Smooth muscle cell (in vitro differentiated cells): ENCODE measurements around the gene SPG7. TPM values are rescaled to one million over a fixed set of nuclear protein-coding genes. Genes with fewer than 3 reads are reported as not detected.

ENCODE experiments used
- DNase-seq: peaks from one replicate; lab custom pipeline; 2025; ENCODE audit not compliant: unreplicated experiment; lab: John Stamatoyannopoulos, UW
- H2AFZ ChIP-seq: fragments of 200-600 bp; sonication (generic); 2 replicates; pipeline ENCODE4 v1.6.0; 2016; ENCODE audit warnings: antibody characterized with exemption, low read depth, mild to moderate bottlenecking
- H3F3A ChIP-seq: fragments of 200-600 bp; sonication (generic); 2 replicates; pipeline ENCODE4 v1.6.0; 2017; ENCODE audit warnings: antibody characterized with exemption, low read depth
- H3K27ac ChIP-seq: fragments of 200-600 bp; sonication (generic); 2 replicates; pipeline ENCODE4 v1.5.1; 2016; ENCODE audit warnings: low read depth, mild to moderate bottlenecking
- H3K27me3 ChIP-seq: fragments of 200-600 bp; sonication (generic); 2 replicates; pipeline ENCODE4 v1.6.1; 2016; ENCODE audit warnings: low read depth, mild to moderate bottlenecking
- H3K36me3 ChIP-seq: fragments of 200-600 bp; sonication (generic); 2 replicates; pipeline ENCODE4 v1.5.1; 2016; ENCODE audit warnings: low read depth
- H3K4me1 ChIP-seq: fragments of 200-600 bp; sonication (generic); 2 replicates; pipeline ENCODE4 v1.5.1; 2016; ENCODE audit warnings: low read depth
- H3K4me2 ChIP-seq: fragments of 200-600 bp; sonication (generic); 2 replicates; pipeline ENCODE4 v1.6.0; 2016; ENCODE audit warnings: mild to moderate bottlenecking
- H3K4me3 ChIP-seq: fragments of 200-600 bp; sonication (generic); 2 replicates; pipeline ENCODE4 v1.5.1; 2016; ENCODE audit warnings: mild to moderate bottlenecking
- H3K79me2 ChIP-seq: fragments of 200-600 bp; sonication (generic); 2 replicates; pipeline ENCODE4 v1.6.0; 2016; ENCODE audit warnings: low read depth, mild to moderate bottlenecking
- H3K9ac ChIP-seq: fragments of 200-600 bp; sonication (generic); 2 replicates; pipeline ENCODE4 v1.6.0; 2016; ENCODE audit warnings: low read depth
- H3K9me3 ChIP-seq: fragments of 200-600 bp; sonication (generic); replicated peaks from 2 replicates; pipeline ENCODE4 v1.5.1; 2016; ENCODE audit warnings: low read depth
- H4K20me1 ChIP-seq: fragments of 200-600 bp; sonication (generic); 2 replicates; pipeline ENCODE4 v1.6.0; 2016; ENCODE audit warnings: low read depth
- WGBS: methylation state at CpG from one replicate; pipeline ENCODE4 v1.1.7; 2016; ENCODE audit warnings: low lambda C conversion rate; 5-methylcytosine and 5-hydroxymethylcytosine counted together
- polyA plus RNA-seq: library from polyadenylated mRNA; unstranded; fragments of >200 nt; fragmentation: Nextera tagmentation; extraction: Ambion mirVana; gene quantifications from 2 replicates; pipeline ENCODE4 v1.2.1, GENCODE V29; 2016
- total RNA-seq: library from RNA; depleted of rRNA; stranded (reverse); fragments of >200 nt; gene quantifications from 2 replicates; pipeline ENCODE4 v1.2.3, GENCODE V29; 2014
- TF ChIP-seq, protein P1 (sequence below): fragments of 200-600 bp; sonication (generic); IDR thresholded peaks from 2 replicates; pipeline ENCODE4 v1.5.1; 2017; ENCODE audit warnings: borderline replicate concordance, mild to moderate bottlenecking, antibody characterized with exemption; ENCODE audit not compliant: insufficient read depth, poor library complexity, severe bottlenecking

The SPG7 gene
- total and polyA plus RNA-seq, 2 experiments from 2014 or later: 49.3 to 61.4 TPM

DNA sequence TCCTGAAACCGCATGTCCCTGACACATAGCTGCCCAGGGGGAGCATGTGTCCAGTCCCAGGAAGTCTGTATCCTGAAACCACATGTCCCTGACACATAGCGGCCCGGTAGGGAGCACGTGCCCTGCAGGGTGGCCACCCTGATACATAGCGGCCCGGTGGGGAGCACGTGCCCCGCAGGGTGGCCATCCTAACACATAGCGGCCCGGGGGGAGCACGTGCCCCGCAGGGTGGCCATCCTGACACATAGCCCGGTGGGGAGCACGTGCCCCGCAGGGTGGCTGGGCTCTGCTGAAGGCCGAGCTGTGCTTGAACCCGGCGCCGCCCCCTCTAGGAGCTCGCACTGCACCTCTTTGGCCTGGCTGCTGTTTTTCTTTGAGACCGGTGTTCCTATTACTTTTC is 33.6 kb downstream of the SPG7 start:
- WGBS: 96% methylated on average over 21 of the region's 21 CpGs
- DNase-seq: no peak
- H3K27ac ChIP-seq: no peak overlapping the region
- no peaks in the 10 kb centered on the region for H3K36me3 ChIP-seq
- no peaks in the 10 kb centered on the region for H3K79me2 ChIP-seq
- peaks cover 42% of the 10 kb centered on the region for H4K20me1 ChIP-seq
- H2AFZ ChIP-seq: no peak overlapping the region
- H3K4me2 ChIP-seq: no peak overlapping the region
- no peaks in the 10 kb centered on the region for H3K27me3 ChIP-seq
- no peak overlapping the region for H3K9ac ChIP-seq
- TF ChIP-seq, protein P1, sequence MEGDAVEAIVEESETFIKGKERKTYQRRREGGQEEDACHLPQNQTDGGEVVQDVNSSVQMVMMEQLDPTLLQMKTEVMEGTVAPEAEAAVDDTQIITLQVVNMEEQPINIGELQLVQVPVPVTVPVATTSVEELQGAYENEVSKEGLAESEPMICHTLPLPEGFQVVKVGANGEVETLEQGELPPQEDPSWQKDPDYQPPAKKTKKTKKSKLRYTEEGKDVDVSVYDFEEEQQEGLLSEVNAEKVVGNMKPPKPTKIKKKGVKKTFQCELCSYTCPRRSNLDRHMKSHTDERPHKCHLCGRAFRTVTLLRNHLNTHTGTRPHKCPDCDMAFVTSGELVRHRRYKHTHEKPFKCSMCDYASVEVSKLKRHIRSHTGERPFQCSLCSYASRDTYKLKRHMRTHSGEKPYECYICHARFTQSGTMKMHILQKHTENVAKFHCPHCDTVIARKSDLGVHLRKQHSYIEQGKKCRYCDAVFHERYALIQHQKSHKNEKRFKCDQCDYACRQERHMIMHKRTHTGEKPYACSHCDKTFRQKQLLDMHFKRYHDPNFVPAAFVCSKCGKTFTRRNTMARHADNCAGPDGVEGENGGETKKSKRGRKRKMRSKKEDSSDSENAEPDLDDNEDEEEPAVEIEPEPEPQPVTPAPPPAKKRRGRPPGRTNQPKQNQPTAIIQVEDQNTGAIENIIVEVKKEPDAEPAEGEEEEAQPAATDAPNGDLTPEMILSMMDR: no peak
- no peak overlapping the region for H3K4me3 ChIP-seq
- H3F3A ChIP-seq: no peaks in the 10 kb centered on the region
- H3K4me1 ChIP-seq: no peaks in the 10 kb centered on the region
- no peaks in the 10 kb centered on the region for H3K9me3 ChIP-seq

GRCh38 chr16:89544113-89544512 is 35.9 kb downstream of the SPG7 start:
- Histone ChIP-seq H3K4me2 (no peak overlapping the region), H3K4me1 (no peaks in the 10 kb centered on the region), H3F3A (no peaks in the 10 kb centered on the region), H3K79me2 (no peaks in the 10 kb centered on the region), H4K20me1 (peaks cover 20% of the 10 kb centered on the region), H3K4me3 (no peak overlapping the region), H3K27ac (no peak overlapping the region), H2AFZ (no peak overlapping the region), H3K27me3 (no peaks in the 10 kb centered on the region), H3K9ac (no peak overlapping the region), H3K36me3 (no peaks in the 10 kb centered on the region), H3K9me3 (no peaks in the 10 kb centered on the region)
- no peak for DNase-seq
- 97% methylated on average over 11 of the region's 11 CpGs for WGBS
- TF ChIP-seq, protein P1: no peak

GRCh38 chr16:89544713-89545043 is 36.5 kb downstream of the SPG7 start:
- H3K9me3 ChIP-seq: no peaks in the 10 kb centered on the region
- H3K4me3 ChIP-seq: no peak overlapping the region
- no peak for DNase-seq
- H3K27me3 ChIP-seq: no peaks in the 10 kb centered on the region
- H3K4me1 ChIP-seq: no peaks in the 10 kb centered on the region
- H3K4me2 ChIP-seq: no peak overlapping the region
- H3K36me3 ChIP-seq: no peaks in the 10 kb centered on the region
- H3K79me2 ChIP-seq: no peaks in the 10 kb centered on the region
- 93% methylated on average over 13 of the region's 13 CpGs for WGBS
- H3F3A ChIP-seq: no peaks in the 10 kb centered on the region
- TF ChIP-seq, protein P1: no peak
- H2AFZ ChIP-seq: no peak overlapping the region
- no peak overlapping the region for H3K9ac ChIP-seq
- no peak overlapping the region for H3K27ac ChIP-seq
- peaks cover 15% of the 10 kb centered on the region for H4K20me1 ChIP-seq

- no peak overlapping the region for H3K9ac ChIP-seq
Measured at GRCh38 chr16:89545044-89545830, 37.0 kb downstream of the SPG7 start.

More at GRCh38 chr16:89545044-89545830, 37.0 kb downstream of the SPG7 start:
- Histone ChIP-seq H2AFZ (no peak overlapping the region), H4K20me1 (peaks cover 10% of the 10 kb centered on the region), H3K9me3 (no peaks in the 10 kb centered on the region), H3K36me3 (no peaks in the 10 kb centered on the region), H3K4me1 (no peaks in the 10 kb centered on the region), H3K4me3 (no peak overlapping the region), H3K27ac (no peak overlapping the region), H3F3A (no peaks in the 10 kb centered on the region), H3K79me2 (no peaks in the 10 kb centered on the region), H3K27me3 (no peaks in the 10 kb centered on the region), H3K4me2 (no peak overlapping the region)
- TF ChIP-seq, protein P1: no peak
- DNase-seq: no peak
- WGBS: over 99% methylated on average over 17 of the region's 17 CpGs
